GM19351 (cell line): ENCODE results near the gene ABI3BP.

Experiments
- ATAC-seq: cut with Tn5 transposase; IDR thresholded peaks from one replicate; pipeline ENCODE4 v1.9.1; 2021; ENCODE audit warnings: mild to moderate bottlenecking, moderate library complexity; ENCODE audit not compliant: unreplicated experiment

ABI3BP gene

GRCh38 chr3:100988080-100988479 is 5.1 kb downstream of the ABI3BP start:
- ATAC-seq = no peak

DNA sequence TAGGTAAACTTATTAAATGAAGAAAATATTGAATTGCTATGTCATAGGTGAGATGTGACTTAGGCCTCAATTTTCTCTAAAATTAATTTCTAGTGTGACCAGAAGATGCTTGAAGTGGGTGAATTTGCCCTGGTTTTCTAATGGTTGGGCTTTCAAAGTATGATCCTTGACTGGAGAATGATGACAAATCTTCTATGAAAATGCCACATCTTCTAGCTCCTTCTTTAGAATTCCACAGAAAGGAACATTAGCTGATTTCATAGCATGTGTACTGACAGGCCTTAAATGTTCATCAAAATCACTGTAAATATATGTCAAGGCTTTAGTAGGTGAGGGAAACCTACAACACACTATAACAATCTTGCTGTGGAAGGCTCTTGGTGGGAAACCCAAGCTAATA is 8.9 kb downstream of the ABI3BP start:
- no peak for ATAC-seq

- ATAC-seq = no peak
Observed at GRCh38 chr3:100982710-100983109, 10.5 kb downstream of the ABI3BP start.

DNA sequence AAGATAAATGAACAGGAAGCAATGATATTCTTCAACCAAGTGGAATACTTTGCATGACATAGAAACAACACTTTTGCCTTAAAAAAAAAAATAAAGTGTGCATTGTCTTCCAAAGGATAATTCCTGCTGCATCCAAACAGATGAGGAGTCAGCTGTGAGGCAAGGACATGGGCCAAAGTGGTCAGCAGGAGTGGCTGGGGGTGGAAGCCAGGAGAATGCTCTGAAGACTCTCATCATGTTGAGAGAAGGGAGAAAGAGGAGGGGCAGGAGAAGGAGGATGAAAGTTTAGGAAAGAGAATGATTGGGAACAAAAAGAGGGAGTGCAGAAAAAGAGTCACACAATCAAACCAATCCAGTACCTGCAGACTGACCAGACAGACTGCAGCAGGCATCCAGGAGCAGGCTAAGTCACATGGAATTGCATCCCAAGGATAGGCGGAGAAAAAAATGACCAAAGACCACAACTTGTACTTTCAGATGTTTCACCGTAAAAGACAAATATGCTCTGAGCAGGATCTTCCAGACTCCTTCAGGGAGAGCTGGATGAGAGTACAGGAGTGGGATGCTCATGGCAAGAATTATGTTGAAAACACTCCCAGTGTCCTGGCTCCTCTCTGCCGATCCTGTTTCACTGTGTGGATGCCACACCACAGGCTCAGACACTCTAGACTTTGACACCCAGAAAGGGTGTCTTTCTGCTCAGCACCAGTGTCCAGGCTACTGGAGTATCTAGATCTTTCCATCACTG is 11.9 kb downstream of the ABI3BP start:
- no peak for ATAC-seq

DNA sequence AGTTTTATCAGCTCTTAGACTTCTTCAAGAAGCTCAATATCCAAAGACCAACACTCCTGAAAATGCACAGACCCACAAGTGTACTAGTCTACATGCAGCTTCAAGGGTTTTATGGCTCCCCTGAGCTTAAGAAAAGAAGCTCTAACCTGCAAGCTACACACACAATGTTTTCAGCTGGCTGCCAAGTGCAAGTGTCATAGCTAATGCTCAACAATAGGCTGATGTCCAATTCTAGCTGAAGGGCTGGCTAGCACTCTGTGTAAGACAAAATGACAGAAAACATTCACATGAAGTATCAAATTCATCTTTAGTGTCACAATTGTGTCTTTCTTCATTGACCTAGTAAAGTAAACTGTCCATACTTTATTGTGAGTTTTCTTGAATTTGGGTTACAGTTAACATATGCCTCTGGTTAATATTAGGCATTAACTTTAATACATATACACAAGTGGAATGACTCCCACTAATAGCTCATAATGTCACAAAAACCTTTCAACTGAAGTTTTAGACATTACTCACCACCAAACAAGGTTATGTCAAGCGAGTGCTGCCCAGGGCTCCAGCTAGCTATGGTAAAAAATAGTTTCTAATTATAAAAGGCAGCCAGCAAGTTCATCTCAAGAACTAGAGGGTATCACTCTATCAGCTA is 15.1 kb downstream of the ABI3BP start:
- no peak for ATAC-seq

GRCh38 chr3:100976611-100977010 is 16.6 kb downstream of the ABI3BP start:
- no peak for ATAC-seq

GRCh38 chr3:100975714-100976113 is 17.5 kb downstream of the ABI3BP start:
- no peak for ATAC-seq

DNA sequence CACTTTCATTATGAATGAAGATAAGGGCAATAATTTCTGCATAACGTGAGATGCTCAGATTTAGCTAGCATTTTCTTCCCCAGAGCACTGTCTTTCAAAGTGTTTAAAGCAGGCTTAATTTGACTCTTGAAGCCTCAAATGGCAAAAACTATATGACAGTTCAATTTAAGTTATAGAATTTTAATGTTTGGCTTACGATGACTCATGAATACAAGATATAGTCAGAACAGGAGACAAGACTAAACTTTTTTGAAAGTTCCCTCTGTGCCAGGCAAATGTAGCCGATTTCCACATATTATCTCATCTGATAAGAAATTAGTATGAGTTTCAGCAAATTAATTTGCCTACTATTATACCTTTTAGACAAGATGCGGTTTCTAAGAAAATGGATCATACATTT is 19.6 kb downstream of the ABI3BP start:
- no peak for ATAC-seq

DNA sequence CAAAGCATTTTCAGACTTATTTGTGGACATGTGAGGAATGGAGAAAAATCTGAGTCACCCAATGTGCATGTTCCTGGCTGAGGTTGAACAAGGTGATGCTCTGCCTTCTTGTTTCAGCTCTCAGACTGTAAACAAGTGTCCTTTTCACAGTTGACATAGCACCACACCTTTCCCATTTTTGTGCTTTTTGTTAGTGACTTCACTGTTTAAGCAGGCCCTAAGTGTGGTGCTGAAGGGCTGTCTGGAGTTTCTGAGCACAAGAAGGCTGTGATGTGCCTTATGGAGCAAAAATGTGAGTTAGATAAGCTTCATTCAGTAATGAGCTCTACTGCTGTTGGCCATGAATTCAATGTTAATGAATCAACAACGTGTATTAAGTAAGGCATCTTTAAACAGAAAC is 20.4 kb downstream of the ABI3BP start:
- ATAC-seq = no peak

- no peak for ATAC-seq
Observed at GRCh38 chr3:100972301-100972844, 20.8 kb downstream of the ABI3BP start.

DNA sequence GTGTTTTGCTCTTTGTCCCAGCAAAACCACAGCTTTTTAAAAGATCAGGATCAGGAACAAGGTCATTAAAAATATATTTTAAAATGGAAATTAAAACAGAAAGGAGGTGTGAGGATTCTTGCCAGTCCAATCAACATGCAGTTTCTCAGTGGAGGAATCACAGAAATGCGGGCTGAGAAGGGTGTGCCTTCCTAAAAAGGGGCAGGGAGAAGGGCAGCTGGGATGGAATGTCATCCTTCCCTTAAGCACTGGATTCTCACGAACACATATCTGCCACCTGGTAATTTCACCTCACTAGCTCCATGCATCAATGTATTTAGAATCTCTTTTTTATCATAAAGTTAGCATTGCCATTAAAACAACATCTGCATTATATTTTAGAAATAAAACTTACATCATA is 21.4 kb downstream of the ABI3BP start:
- no peak for ATAC-seq

- ATAC-seq = no peak
Observed at GRCh38 chr3:100970477-100970990, 22.7 kb downstream of the ABI3BP start.

DNA sequence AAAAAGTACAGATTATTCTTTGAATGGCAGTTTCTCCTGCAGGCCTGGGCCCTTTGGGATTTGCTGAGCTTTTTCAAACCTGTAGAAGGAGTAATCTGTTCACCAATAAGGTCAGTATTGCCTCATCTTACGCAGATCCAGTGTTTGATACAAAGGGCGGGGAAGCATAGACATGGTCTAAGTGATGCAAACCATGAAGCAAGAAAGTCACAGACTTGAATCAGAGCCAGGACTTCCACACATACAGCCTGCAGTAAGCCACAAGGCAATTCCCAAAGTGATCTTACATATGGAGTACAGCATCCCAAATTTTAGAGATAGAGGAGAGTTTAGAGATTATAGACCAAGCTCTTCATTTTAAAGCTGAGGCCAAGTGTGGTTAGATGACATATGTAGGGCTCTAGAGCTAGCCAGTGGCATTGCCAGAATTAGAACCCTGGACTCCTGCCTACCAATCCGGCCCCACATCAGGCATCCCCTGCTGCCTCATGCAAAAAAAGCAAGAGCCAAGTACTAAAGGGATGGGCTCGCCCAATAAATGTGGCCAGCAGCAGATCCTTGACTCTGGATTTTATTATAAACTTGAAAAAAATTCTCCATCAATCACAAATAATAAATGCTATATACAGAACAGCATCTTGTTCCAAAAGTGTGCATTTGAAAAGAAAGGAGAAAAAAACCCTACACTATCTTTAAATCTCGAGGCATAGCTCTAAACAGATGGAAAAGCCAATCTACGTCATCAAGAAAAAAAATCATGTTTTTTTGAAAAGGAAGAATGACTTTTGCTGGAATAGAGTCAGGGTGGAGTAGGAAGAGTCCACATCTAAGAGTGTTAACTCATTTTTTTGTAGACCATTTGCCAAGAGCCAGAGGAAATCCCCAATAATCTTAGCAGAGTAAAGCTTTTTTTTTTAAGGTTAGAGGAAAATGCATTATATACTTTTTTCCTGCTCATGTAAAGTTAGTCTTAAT is 24.0 kb downstream of the ABI3BP start:
- ATAC-seq = no peak

DNA sequence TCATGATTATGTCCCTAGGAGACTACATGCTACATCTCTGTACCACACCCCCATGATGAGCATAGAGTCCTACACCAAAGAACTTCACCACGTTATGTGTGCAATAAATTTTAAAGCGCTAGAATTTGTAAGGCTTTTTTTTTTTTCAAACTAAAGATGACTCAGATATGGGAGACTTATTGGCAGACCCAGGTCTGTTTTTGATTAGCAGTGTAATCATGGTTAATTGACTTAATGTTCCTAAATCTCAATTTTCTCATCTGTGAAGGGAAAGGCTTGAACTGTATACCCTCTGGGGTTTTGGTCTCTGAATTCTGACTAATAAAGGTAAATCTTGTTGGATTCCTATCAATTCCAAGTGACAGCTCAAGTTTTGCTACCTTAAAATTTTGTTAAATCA is 26.4 kb downstream of the ABI3BP start:
- ATAC-seq = no peak

DNA sequence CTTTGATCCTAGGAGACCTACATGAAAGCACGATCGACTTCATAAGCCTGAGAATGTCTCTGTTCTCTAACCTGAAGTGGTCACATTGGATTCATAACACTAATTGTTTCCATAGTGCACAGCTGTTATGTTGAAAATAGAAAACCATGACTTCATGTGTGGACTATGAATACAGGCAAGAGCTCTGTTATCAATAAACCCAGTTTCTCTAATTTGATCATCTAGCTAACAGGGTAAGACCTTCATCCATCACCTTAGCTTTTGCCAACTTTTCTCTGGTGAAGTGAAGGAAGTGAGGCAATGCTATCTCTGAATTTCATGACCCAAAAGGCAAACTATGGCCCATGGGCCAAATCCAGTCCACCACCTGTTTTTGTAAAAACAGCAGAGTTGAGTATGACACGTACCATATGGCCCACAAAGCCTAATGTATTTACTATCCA is 27.2 kb downstream of the ABI3BP start:
- ATAC-seq = no peak

- no peak for ATAC-seq
Observed at GRCh38 chr3:100963041-100963440, 30.2 kb downstream of the ABI3BP start.

- no peak for ATAC-seq
Observed at GRCh38 chr3:100957261-100957986, 35.8 kb downstream of the ABI3BP start.

GRCh38 chr3:100956276-100956675 is 36.9 kb downstream of the ABI3BP start:
- ATAC-seq = no peak

- no peak for ATAC-seq
Observed at GRCh38 chr3:100954990-100955389, 38.2 kb downstream of the ABI3BP start.

DNA sequence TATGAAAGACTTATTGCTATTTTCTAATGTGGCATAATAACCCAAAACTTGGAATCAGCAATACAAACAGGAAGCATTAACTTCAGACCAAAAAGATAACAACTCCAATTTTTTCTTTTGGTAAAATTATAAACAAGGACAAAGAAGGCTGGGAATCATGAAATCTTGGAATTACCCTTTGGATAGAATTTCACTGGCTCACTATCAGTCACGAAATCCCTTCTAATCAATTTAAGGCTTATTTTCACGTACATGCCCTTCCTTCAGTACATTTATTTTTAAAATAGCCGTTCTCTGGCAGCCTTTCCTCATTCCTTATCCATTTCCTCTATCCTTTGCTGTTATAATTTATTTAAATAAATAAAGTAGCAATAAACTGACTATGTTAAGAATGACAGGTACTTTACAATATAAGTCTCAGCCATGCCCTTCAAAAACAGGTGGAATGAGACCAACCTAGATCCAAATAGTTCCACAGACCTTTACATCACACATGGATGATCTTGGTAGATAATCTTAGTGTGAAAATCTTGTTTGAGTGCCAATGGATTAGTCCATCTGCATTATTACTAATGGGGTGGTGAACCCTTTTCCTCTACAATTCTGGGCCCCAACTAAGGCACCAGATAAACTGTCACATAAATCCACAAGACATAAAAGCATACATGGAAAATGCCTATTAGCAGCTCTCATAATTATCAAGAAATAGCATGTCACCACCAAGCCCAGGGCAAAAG is 38.9 kb downstream of the ABI3BP start:
- ATAC-seq = no peak
